Lung (tissue), 12 donors: ENCODE data around the gene EEIG1. TPM values are rescaled to one million over a fixed set of nuclear protein-coding genes. Genes with fewer than 3 reads are reported as not detected.

ENCODE experiments used
- ATAC-seq: fragments of 200-7000 bp; cut with Tn5 transposase; one replicate; pipeline ENCODE4 v1.9.1; 2020; ENCODE audit warnings: moderate number of reproducible peaks; ENCODE audit not compliant: insufficient read depth, low FRiP score
- DNase-seq, 3 donors: peaks; one replicate each; pipeline ENCODE4 v3.0.0-alpha.2; 2013 to 2017
- H3K27ac ChIP-seq, 2 donors: one replicate each; pipeline ENCODE4 v1.5.1; 2013; ENCODE audit warnings: mild to moderate bottlenecking in 2 of 2, moderate library complexity in 2 of 2, control low read depth in 1 of 2, inconsistent platforms in 1 of 2, low read depth in 1 of 2, low read length in 1 of 2
- H3K27me3 ChIP-seq, 3 donors: one replicate each; pipeline ENCODE4 v1.5.1; 2013; ENCODE audit warnings: low read length in 2 of 3; ENCODE audit not compliant: control insufficient read depth in 3 of 3, insufficient read depth in 3 of 3
- H3K36me3 ChIP-seq, 4 donors: one replicate each; pipeline ENCODE4 v1.5.1; 2013; ENCODE audit warnings: low read length in 4 of 4, mild to moderate bottlenecking in 1 of 4, moderate library complexity in 1 of 4; ENCODE audit not compliant: control insufficient read depth in 4 of 4, insufficient read depth in 4 of 4
- H3K4me1 ChIP-seq, 5 donors: one replicate each; pipeline ENCODE4 v1.5.1; 2013; ENCODE audit warnings: low read length in 5 of 5, mild to moderate bottlenecking in 2 of 5, moderate library complexity in 1 of 5; ENCODE audit not compliant: control insufficient read depth in 5 of 5, insufficient read depth in 5 of 5
- H3K4me3 ChIP-seq: one replicate; pipeline ENCODE4 v1.5.1; 2013; ENCODE audit warnings: mild to moderate bottlenecking, control low read depth, moderate library complexity
- H3K9ac ChIP-seq, 2 donors: one replicate each; pipeline ENCODE4 v1.5.1; 2013; ENCODE audit warnings: low read length in 2 of 2, control low read depth in 1 of 2; ENCODE audit not compliant: insufficient read depth in 1 of 2
- H3K9me3 ChIP-seq, 4 donors: one replicate each; pipeline ENCODE4 v1.5.1; 2013; ENCODE audit warnings: low read length in 3 of 4, mild to moderate bottlenecking in 1 of 4, moderate library complexity in 1 of 4; ENCODE audit not compliant: control insufficient read depth in 4 of 4, insufficient read depth in 3 of 4
- CTCF ChIP-seq: IDR thresholded peaks from 2 replicates; pipeline ENCODE4 v1.5.1; 2012; ENCODE audit warnings: mild to moderate bottlenecking; ENCODE audit errors: control extremely low read depth, extremely low read depth
- WGBS, 2 donors: extraction: QIAGEN DNeasy Blood & Tissue Kit; methylation state at CpG; one replicate each; pipeline ENCODE4 v1.1.7; 2013; 5-methylcytosine and 5-hydroxymethylcytosine counted together
- polyA plus RNA-seq, 2 donors: library from polyadenylated mRNA; stranded (reverse); fragments of 200-250 nt; gene quantifications; one replicate each; pipeline ENCODE4 v1.2.1, GENCODE V29; 2013
- total RNA-seq, 2 donors: library from RNA; depleted of rRNA in 1 of 2; stranded (reverse); fragments of >200 nt in 1 of 2; gene quantifications; one replicate each; pipeline ENCODE4 v1.2.1, GENCODE V29; 2014 to 2021
- donor health status: control.
- donor health status: control.
- donor health status: Bipolar disorder and iron deficiency.
- donor health status: healthy.
- donor health status: DM: yes; HTN: yes; CAD: no.

Gene EEIG1
- total and polyA plus RNA-seq, 4 donors: 13.4 to 66.5 (median 32.7) TPM

GRCh38 chr9:127935765-127936221, 45.0 kb downstream of the EEIG1 start:
- DNase-seq: no peak
- peaks cover 0 to 39% (median 13%) of the 10 kb centered on the region in 5 donors for H3K4me1 ChIP-seq
- WGBS, 2 donors: 79 to 87% methylated on average over 4 of the region's 4 CpGs
- TF ChIP-seq CTCF: no peak
- no peaks in the 10 kb centered on the region for H3K9me3 ChIP-seq
- peaks cover 0 to 10% (median 3%) of the 10 kb centered on the region in 4 donors for H3K36me3 ChIP-seq
- no peak overlapping the region for H3K27ac ChIP-seq
- H3K4me3 ChIP-seq: no peak overlapping the region
- H3K27me3 ChIP-seq: no peaks in the 10 kb centered on the region
- no peak for ATAC-seq
- H3K9ac ChIP-seq: peak overlapping the region in 1 of 2 donors; percentile 7

GRCh38 chr9:127934986-127935385, 45.8 kb downstream of the EEIG1 start:
- ATAC-seq (no peak), DNase-seq (no peak)
- no peak overlapping the region for H3K27ac ChIP-seq
- H3K9ac ChIP-seq: no peak overlapping the region
- WGBS, 2 donors: 73 to 75% methylated on average over 11 of the region's 11 CpGs
- peaks cover 0 to 44% (median 14%) of the 10 kb centered on the region in 5 donors for H3K4me1 ChIP-seq
- H3K9me3 ChIP-seq: no peaks in the 10 kb centered on the region
- TF ChIP-seq CTCF: no peak
- H3K27me3 ChIP-seq: no peaks in the 10 kb centered on the region
- H3K4me3 ChIP-seq: no peak overlapping the region
- peaks cover 0 to 8% (median 3%) of the 10 kb centered on the region in 4 donors for H3K36me3 ChIP-seq

GRCh38 chr9:127934248-127934647, 46.5 kb downstream of the EEIG1 start:
- peaks cover 0 to 4% (median 0%) of the 10 kb centered on the region in 3 donors for H3K27me3 ChIP-seq
- H3K4me3 ChIP-seq: no peak overlapping the region
- no peaks in the 10 kb centered on the region for H3K9me3 ChIP-seq
- H3K9ac ChIP-seq: no peak overlapping the region
- H3K4me1 ChIP-seq: peaks cover 0 to 44% (median 14%) of the 10 kb centered on the region in 5 donors
- DNase-seq (no peak), ATAC-seq (no peak)
- H3K27ac ChIP-seq: no peak overlapping the region
- 94% methylated on average over 4 of the region's 4 CpGs for WGBS, 2 donors
- no peak for TF ChIP-seq CTCF
- peaks cover 0 to 8% (median 3%) of the 10 kb centered on the region in 4 donors for H3K36me3 ChIP-seq
